HG03521 (cell line): ENCODE results near the gene IRX2.

ENCODE experiments used
- ATAC-seq: cut with Tn5 transposase; IDR thresholded peaks from one replicate; pipeline ENCODE4 v1.9.1; 2021; ENCODE audit warnings: mild to moderate bottlenecking, moderate library complexity; ENCODE audit not compliant: unreplicated experiment

The IRX2 gene

DNA sequence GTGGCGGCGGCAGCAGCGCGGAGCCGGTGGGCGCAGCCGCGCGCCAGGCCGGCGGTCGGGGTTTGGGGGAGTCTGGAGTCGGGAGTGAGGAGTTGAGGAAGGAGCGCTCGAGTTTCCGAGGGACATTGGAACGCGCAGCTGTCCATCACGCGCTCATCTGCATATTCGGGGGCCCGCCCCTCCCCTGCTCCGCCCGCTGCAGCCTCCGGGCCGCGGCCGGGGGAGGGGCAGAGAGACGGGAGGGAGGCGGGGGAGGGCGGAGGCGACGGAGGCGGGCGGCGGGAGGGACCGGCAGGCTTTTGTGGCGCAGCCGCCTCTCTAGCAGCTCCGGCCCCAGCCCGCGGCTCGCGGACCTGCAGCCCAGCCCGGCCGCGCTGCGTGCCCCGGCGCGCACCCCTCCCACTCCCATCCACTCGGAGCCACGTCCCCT, at the start of gene IRX2:
TSS of gene IRX2 (minus strand) at position 86 of the 430 bp plus-strand sequence. CDS start 264 bp downstream, outside the sequence.
- ATAC-seq: no peak

DNA sequence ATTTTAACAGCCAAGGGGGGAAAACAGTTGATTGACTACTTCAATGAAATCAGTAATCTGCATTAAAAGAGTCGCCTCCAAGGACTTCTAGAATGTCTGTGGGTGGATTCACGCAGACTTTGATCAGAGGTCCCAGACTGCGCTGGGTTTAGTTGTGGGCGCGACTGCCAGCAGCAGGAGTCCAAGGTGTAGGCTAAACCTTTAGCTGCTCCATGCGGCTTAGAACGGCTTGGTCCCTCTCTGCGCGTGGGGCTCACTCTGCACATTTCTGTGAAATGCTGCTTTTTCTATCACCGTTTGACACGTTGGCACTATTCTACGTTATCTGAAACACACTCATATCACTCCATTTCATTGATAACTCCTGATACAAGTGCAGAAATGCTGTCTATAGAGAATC, 48.6 kb upstream of the IRX2 start:
- ATAC-seq: no peak

- ATAC-seq: no peak
Measured at GRCh38 chr5:2797981-2798380, 46.5 kb upstream of the IRX2 start.

DNA sequence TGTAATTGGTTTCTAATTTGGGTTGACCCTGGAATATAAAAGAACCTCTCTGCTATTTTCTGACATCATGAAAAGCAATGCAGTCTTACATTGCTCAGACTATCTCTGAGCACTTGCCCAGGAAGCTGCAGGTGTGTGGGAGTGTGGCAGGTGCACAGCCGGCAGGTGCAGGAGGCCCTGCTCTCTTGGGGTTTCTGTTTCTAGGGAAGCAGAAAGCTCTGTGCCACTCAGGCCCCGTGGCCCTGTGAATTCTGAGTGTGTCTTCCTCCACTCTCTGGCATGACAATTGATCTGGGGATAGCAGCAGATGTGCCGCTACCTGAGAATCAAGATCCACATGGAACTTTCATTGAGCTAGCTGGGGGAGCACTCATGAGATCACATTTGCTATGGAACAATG, 45.7 kb upstream of the IRX2 start:
- no peak for ATAC-seq

DNA sequence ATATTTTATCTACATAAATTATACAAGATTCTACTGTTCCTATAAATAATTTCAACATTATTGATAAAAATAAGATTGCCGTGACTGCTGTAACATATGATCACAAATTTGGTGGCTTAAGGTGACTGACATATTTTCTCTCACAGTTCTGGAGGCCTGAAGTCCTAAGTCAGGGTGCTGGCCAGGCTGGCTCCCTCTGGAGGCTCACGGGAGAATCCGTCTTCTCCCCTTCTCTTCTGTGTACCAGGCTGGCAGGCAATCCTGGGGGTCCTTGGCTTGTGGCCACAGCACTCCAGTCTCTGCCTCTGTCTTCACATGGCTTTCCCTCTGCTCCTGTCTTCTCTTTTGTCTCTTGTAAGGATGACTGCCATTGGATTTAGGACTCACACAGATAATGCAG, 31.7 kb upstream of the IRX2 start:
- no peak for ATAC-seq

DNA sequence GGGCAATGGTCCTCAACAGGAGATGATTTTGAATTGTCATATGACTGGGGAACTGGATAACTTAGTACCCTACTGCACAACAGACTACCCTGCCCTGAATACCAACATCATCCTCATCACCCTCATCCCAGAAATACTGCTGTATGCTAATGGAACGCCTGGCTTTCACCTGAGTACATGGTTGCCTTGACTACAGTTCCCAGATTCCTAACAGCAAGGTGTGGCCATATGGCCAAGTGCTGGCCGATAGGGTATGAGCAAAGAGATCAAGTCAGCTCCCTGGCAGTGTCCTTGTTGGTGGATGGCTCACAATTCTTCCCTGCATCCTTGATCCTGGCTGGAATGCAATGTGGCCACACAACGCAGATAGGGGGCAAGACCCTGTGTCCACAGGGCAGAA, 31.2 kb upstream of the IRX2 start:
- no peak for ATAC-seq

DNA sequence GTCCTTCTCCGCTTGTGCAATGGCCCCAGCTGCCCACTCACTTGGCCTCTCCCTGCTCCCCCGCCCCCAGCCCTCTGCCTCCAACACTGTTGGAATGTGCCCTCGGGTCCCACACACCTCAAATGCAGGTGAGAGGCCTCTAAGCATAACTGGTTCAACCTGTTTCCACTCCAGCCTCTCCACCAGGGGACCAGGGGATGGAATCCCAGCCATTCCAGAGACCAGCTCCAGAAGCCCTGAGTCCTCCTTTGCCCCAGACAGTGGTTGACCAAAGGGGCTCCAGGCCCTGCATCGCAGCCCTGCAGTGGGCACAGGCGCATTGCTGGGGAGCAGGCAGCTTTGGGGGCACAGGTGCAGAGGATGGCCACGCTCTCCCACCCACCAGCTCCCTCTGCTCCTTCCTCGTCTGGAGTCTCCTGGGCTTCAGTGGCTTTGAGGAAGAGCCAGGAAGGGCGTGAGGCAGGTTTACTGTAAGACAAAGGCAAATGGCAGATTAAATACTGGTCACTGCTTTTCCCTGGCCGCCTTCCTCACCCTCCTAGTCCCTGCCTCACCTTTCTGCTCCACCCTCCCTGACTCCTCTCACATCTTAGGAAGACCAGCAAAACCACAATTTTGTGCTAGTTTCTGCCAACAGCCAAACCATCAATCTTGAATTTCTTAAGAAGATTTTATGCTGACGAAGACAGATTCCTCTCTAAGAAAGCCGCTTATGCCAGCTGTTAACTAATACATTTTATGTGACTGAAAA, 29.1 kb upstream of the IRX2 start:
- ATAC-seq: no peak

- ATAC-seq: no peak
Measured at GRCh38 chr5:2779459-2779858, 28.0 kb upstream of the IRX2 start.

DNA sequence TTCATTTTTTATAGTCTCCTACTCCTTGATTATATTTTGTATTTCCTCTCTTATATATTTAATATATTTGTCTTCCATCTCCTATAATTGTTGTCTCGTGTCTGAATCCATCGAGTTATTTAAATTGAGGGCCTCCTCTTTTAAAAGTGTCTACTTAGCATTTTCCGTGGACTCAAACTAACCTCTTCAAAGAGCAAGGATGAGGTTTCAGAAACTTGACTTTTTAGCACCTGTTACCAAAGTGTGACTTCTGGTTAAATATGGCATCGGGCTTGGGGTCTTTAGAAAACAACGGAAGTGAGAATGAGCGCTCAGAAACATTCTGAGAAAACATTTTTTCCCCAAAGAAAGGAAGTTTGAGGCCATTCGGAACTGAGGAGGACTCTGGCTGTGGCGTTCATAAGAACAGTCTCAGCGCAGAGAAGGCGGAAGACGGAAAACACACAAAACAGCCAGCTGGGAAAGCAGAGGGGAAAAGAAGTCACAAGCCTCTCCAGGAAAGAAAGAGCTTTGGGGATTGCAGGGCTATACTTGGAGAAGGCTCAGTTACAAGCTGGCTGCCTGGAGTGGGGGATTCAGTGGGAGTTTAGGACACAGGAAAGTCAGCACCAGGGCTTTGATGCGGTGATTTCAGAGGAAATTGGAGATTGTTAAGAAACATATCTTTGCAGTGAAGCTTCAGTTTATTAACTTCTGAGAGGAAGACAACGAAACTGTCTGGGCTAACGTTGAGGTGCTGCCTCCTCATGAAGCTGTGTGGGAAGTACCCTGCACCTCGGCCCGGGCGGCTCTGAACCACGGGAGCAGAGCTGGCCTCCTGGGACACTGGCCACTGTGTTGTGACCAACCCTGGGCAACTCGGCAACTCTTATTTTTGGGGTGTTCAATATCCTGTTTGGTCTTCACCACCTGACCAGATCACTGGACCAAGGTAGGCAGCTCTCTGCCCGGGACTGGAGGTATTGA, 25.1 kb upstream of the IRX2 start:
- no peak for ATAC-seq

GRCh38 chr5:2773327-2773726, 21.9 kb upstream of the IRX2 start:
- ATAC-seq: no peak

GRCh38 chr5:2767089-2767488, 15.6 kb upstream of the IRX2 start:
- no peak for ATAC-seq

GRCh38 chr5:2764581-2764980, 13.1 kb upstream of the IRX2 start:
- no peak for ATAC-seq

GRCh38 chr5:2763533-2763794, 12.0 kb upstream of the IRX2 start:
- no peak for ATAC-seq

- ATAC-seq: no peak
Measured at GRCh38 chr5:2762744-2763532, 11.5 kb upstream of the IRX2 start.

DNA sequence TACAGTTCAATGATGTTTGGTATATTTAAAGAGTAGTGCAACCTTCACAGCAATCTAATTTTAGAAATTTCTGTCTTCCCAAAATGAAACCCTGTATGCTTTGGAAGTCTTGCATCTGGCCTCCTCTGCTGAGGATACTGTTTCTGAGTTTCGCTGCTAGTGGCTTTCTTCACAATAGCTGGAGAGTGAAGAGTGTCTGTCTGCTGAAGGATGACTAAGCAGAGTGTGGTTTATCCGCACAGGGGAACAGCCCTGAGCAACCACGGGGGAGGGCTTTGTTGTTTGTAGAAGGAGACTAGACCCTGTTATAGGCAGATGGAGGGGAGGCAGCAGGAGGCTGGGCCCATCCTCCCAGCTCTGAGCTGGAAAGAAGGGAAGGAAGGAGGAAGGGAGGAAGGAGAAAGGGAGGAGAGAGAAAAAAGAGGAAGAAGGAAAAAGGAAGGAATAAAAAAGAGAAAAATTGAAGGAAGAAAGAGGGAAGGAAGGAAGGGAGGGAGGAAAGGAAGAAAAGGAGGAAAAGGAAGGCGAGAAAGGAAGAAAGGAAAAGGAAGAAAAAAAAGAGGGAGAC, 10.5 kb upstream of the IRX2 start:
- no peak for ATAC-seq

GRCh38 chr5:2759696-2760461, 8.4 kb upstream of the IRX2 start:
- ATAC-seq: no peak

GRCh38 chr5:2759091-2759490, 7.6 kb upstream of the IRX2 start:
- no peak for ATAC-seq

GRCh38 chr5:2758632-2759031, 7.2 kb upstream of the IRX2 start:
- ATAC-seq: no peak

DNA sequence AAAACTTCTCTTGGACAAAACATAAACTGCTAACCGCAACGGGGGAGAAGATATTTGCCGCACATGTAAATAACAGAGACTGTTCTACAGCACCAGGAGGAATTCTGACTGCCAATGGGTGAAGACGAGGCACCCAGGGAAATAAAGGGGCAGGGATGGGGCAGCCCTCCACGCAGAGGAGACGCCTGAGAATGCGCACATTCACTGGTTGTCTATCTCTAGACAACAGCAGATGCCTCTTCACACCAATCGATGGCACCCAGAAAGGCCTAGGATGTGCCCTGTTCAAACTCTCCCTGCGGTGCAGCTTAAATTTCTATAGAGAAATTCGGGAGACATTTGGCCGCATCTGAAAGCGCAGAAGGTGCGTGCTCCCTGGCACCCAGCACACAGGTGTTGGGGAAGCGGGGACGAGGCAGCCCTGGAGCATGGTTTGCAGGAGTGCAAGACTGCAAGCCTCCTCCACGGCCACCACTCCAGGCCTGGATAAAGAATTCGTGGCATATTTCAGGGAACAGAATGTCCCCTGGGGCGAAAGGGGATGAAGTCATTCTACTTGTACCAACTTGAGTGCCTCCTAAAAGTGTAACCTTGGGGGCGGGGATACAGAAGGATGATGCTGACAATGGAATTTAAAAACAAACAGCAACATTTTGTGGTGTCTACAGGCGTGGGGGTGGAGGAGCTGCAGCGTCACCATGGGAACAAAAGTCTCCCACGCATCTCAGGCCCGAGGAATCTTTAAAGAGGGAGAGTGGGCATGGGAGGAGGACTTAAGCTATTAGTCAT, 6.3 kb upstream of the IRX2 start:
- no peak for ATAC-seq
